ENCODE data around the gene ZNF792. TPM values are rescaled to one million over a fixed set of nuclear protein-coding genes. Genes with fewer than 3 reads are reported as not detected.
"Not testable (repeated sequence)": the region's sequence is repeated elsewhere in the genome, so short reads cannot be mapped to it uniquely, and the experiment has no call there.

The ZNF792 gene
- total RNA-seq, 4 donors from 2014 or later: 1.7 to 3.5 (median 2.7) TPM

DNA sequence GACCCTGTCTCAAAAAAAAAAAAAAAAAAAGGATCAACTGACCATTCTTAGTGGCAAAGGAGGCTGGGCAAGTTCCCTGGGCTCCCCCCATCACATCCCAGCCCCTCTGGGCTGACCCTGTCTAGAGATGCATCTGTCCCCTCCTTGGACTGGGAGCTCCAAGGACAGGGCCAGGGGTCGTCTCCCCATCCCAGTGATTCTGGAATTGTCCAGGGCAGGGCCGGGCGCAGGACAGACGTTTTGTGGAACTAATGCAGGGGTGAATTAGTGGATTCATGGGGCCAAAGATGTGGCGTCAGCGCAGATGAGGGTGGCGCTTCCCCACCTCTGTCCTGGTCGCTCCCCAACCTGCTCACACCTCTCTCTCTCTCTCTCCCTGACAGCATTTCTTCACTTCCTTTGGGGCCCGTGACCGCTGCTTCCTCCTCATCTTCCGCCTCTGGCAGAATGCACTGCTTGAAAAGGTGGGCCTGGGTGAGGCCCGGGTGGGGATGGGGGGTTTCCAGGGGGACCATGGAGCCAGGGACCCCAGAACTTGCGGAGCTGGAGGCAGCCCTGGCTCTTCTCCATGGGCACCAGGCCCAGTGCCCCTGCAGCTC lies 47.2 kb upstream of the ZNF792 start:
- in situ Hi-C loops (cut with MboI; ENCODE audit: low sequenced_read_pairs in 4 of 4) (no loop called here), intact Hi-C loops (cut with DNase I; ENCODE audit: low total_unique reads) (no loop called here)
- TF ChIP-seq POLR2A (IDR thresholded peaks at IDR 0.05): no peak
- TF ChIP-seq, protein P1, sequence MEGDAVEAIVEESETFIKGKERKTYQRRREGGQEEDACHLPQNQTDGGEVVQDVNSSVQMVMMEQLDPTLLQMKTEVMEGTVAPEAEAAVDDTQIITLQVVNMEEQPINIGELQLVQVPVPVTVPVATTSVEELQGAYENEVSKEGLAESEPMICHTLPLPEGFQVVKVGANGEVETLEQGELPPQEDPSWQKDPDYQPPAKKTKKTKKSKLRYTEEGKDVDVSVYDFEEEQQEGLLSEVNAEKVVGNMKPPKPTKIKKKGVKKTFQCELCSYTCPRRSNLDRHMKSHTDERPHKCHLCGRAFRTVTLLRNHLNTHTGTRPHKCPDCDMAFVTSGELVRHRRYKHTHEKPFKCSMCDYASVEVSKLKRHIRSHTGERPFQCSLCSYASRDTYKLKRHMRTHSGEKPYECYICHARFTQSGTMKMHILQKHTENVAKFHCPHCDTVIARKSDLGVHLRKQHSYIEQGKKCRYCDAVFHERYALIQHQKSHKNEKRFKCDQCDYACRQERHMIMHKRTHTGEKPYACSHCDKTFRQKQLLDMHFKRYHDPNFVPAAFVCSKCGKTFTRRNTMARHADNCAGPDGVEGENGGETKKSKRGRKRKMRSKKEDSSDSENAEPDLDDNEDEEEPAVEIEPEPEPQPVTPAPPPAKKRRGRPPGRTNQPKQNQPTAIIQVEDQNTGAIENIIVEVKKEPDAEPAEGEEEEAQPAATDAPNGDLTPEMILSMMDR (IDR thresholded peaks at IDR 0.05 in 4 of 5, conservative IDR thresholded peaks at IDR 0.05 in 1 of 5): no peak
- H3K27me3 ChIP-seq: no peaks in the 10 kb centered on the region
- H3K9me3 ChIP-seq: no peaks in the 10 kb centered on the region
- no peak for ATAC-seq
- no peak overlapping the region for H3K4me3 ChIP-seq
- peaks cover 0 to 17% of the 10 kb centered on the region in 2 donors for H3K4me1 ChIP-seq
- peaks cover 0 to 44% of the 10 kb centered on the region in 2 donors for H3K36me3 ChIP-seq
- H3K27ac ChIP-seq: peak overlapping the region in 2 of 4 donors; percentile 23 to 43
- no peak for DNase-seq

DNA sequence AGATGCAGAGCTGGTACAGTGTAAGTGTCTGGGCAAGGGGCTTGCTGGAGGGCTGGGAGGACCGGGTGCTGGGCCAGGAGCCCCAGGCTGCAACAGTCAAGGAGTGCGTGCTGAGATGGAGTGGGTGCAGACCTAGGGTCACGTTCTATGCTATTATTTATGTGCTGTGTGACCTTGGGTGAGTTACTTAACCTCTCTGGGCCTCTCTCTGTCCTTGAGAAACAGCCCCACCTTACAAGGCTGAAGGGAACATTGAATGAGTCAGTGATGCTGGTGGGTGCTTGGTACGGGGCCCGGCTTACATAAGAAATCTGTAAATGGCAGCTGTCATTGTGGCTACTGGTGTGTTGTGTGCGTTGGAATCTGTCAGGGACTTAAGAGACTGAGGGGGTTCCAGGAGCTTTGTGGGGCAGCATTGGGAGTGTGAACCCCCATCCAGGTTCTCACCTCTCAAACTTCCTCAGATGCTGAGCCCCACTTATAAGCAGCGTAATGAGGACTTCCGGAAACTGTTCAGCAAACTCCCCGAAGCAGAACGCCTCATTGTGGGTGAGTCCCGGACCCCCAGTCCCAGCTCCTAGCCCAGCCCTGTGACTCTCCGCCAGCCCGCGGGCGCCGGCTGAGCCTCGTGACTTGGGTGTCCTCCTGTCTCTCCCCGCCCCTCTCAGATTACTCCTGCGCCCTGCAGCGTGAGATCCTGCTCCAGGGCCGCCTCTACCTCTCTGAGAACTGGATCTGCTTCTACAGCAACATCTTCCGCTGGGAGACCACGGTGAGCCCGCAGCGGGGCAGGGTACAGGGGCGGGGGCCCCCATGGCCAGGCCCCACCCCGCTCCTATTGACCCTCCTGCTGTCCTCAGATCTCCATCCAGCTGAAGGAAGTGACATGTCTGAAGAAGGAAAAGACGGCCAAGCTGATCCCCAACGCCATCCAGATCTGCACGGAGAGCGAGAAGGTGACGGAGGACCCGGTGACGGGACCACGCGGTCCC lies 45.7 kb upstream of the ZNF792 start:
- peaks cover 0 to 32% of the 10 kb centered on the region in 2 donors for H3K36me3 ChIP-seq
- DNase-seq: no peak
- H3K27ac ChIP-seq: peak overlapping the region in 3 of 4 donors; percentile 22 to 68 (median 40)
- in situ Hi-C loops (cut with MboI; ENCODE audit: low sequenced_read_pairs in 4 of 4) (no loop called here), intact Hi-C loops (cut with DNase I; ENCODE audit: low total_unique reads) (no loop called here)
- no peaks in the 10 kb centered on the region for H3K9me3 ChIP-seq
- H3K4me1 ChIP-seq: peaks cover 0 to 17% of the 10 kb centered on the region in 2 donors
- ATAC-seq: peak; percentile 5 to 62
- H3K27me3 ChIP-seq: no peaks in the 10 kb centered on the region
- no peak overlapping the region for H3K4me3 ChIP-seq
- TF ChIP-seq POLR2A (IDR thresholded peaks at IDR 0.05): no peak
- TF ChIP-seq, protein P1 (IDR thresholded peaks at IDR 0.05 in 4 of 5, conservative IDR thresholded peaks at IDR 0.05 in 1 of 5): no peak

DNA sequence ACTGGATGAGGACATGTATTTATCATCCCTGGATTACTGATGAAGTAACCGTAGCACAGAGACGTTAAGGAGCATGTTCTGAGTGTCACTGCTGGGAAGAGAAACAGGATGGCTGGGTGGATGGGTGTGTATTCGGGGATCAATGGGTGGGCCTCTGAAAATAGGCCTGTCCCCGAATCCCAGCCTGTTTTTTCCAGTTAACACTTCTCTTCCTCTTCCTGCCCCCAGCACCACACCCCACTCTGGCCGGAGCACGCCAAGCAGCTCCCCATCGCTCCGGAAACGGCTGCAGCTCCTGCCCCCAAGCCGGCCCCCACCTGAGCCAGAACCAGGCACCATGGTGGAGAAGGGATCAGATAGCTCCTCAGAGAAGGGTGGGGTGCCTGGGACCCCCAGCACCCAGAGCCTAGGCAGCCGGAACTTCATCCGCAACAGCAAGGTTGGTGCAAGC lies 44.9 kb upstream of the ZNF792 start:
- H3K27me3 ChIP-seq: no peaks in the 10 kb centered on the region
- DNase-seq: no peak
- H3K36me3 ChIP-seq: peaks cover 0 to 24% of the 10 kb centered on the region in 2 donors
- ATAC-seq: no peak
- H3K4me1 ChIP-seq: peaks cover 4 to 17% of the 10 kb centered on the region in 2 donors
- intact Hi-C loops (cut with DNase I; ENCODE audit: low total_unique reads): no loop called here
- H3K27ac ChIP-seq: peak overlapping the region in 3 of 4 donors; percentile 47 to 68 (median 61)
- no peak overlapping the region for H3K4me3 ChIP-seq
- no peak for TF ChIP-seq POLR2A (IDR thresholded peaks at IDR 0.05)
- TF ChIP-seq, protein P1 (IDR thresholded peaks at IDR 0.05 in 4 of 5, conservative IDR thresholded peaks at IDR 0.05 in 1 of 5): no peak
- in situ Hi-C loops (cut with MboI; ENCODE audit: low sequenced_read_pairs in 4 of 4): no loop called here
- H3K9me3 ChIP-seq: no peaks in the 10 kb centered on the region

DNA sequence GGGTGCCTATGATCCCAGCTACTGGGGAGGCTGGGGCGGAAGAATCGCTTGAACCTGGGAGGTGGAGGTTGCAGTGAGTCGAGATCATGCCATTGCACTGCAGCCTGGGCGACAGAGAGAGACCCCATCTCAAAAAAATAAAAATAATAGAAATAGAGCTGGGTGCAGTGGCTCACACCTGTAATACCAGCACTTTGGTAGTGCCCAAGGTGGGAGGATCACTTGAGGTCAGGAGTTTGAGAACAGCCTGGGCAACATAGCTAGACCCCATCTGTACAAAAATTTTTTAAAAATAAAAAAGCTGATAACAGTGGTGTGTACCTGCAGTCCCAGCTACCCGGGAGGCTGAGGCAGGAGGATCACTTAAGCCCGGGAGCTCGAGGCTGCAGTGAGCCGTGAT lies 43.4 kb upstream of the ZNF792 start:
- H3K36me3 ChIP-seq: peaks cover 0 to 18% of the 10 kb centered on the region in 2 donors
- DNase-seq; intact Hi-C loops (cut with DNase I; ENCODE audit: low total_unique reads); ATAC-seq; H3K27me3 ChIP-seq; H3K9me3 ChIP-seq; H3K4me3 ChIP-seq; in situ Hi-C loops (cut with MboI; ENCODE audit: low sequenced_read_pairs in 4 of 4): not testable (repeated sequence)
- H3K27ac ChIP-seq: peak overlapping the region in 1 of 4 donors; percentile 47
- H3K4me1 ChIP-seq: peaks cover 8 to 21% of the 10 kb centered on the region in 2 donors

DNA sequence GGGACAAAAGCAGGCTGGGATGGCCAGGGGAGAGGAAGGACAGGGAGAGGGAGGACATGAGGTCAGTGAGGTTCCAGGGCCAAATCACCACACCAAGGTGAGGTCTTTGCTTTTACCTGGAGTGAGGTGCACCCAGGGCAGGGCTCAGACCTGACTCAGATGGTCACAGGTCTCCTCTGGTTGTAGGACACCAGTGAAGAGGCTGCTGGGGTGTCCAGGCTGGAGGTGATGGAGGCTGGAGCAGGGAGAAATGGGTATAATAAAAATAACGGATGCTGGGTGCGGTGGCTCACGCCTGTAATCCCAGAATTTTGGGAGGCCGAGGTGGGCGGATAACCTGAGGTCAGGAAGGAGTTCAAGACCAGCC lies 43.0 kb upstream of the ZNF792 start:
- no peak for ATAC-seq
- Histone ChIP-seq H3K27me3 (no peaks in the 10 kb centered on the region), H3K4me3 (no peak overlapping the region), H3K36me3 (peaks cover 0 to 18% of the 10 kb centered on the region in 2 donors), H3K27ac (no peak overlapping the region), H3K4me1 (peaks cover 8 to 16% of the 10 kb centered on the region in 2 donors), H3K9me3 (no peaks in the 10 kb centered on the region)
- intact Hi-C loops (cut with DNase I; ENCODE audit: low total_unique reads) (no loop called here), in situ Hi-C loops (cut with MboI; ENCODE audit: low sequenced_read_pairs in 4 of 4) (no loop called here)
- no peak for DNase-seq
- TF ChIP-seq POLR2A (IDR thresholded peaks at IDR 0.05): no peak
- TF ChIP-seq, protein P1 (IDR thresholded peaks at IDR 0.05 in 4 of 5, conservative IDR thresholded peaks at IDR 0.05 in 1 of 5): no peak

All from gastrocnemius medialis (tissue), 4 donors.